Kidney capillary endothelial cell (primary cell): ENCODE data around the gene FAM120C.
A peak's percentile ranks its signal among the peaks of the same experiment; 100 is the strongest.

Experiments used
- DNase-seq: peaks from one replicate; pipeline ENCODE4 v3.0.0-alpha.2; 2018; ENCODE audit warnings: low spot score

Gene FAM120C

GRCh38 chrX:54182864-54183613, at the start of gene FAM120C:
FAM120C (minus strand) TSS chrX:54183254; CDS start chrX:54183198, 56 bp downstream.
- peak; percentile 38 for DNase-seq

GRCh38 chrX:54230435-54231148, 47.5 kb upstream of the FAM120C start:
- no peak for DNase-seq

- DNase-seq: no peak
Measured at GRCh38 chrX:54223581-54223980, 40.5 kb upstream of the FAM120C start.

GRCh38 chrX:54213603-54214002, 30.5 kb upstream of the FAM120C start:
- no peak for DNase-seq

- no peak for DNase-seq
Measured at GRCh38 chrX:54208531-54208930, 25.5 kb upstream of the FAM120C start.

GRCh38 chrX:54198262-54198661, 15.2 kb upstream of the FAM120C start:
- no peak for DNase-seq

- DNase-seq: no peak
Measured at GRCh38 chrX:54194982-54195588, 12.0 kb upstream of the FAM120C start.

GRCh38 chrX:54193085-54193821, 10.2 kb upstream of the FAM120C start:
- no peak for DNase-seq

GRCh38 chrX:54184474-54184873, 1.4 kb upstream of the FAM120C start:
- DNase-seq: no peak

- no peak for DNase-seq
Measured at GRCh38 chrX:54182194-54182863, 725 bp downstream of the FAM120C start.

GRCh38 chrX:54181202-54181953, 1.7 kb downstream of the FAM120C start:
- no peak for DNase-seq

GRCh38 chrX:54180403-54180802, 2.7 kb downstream of the FAM120C start:
- no peak for DNase-seq

- peak; percentile 48 for DNase-seq
Measured at GRCh38 chrX:54178100-54178940, 4.7 kb downstream of the FAM120C start.

GRCh38 chrX:54177306-54177705, 5.7 kb downstream of the FAM120C start:
- DNase-seq: no peak

GRCh38 chrX:54173791-54174190, 9.3 kb downstream of the FAM120C start:
- no peak for DNase-seq

- DNase-seq: no peak
Measured at GRCh38 chrX:54172455-54172854, 10.6 kb downstream of the FAM120C start.

- DNase-seq: no peak
Measured at GRCh38 chrX:54171527-54172250, 11.4 kb downstream of the FAM120C start.

GRCh38 chrX:54171091-54171490, 12.0 kb downstream of the FAM120C start:
- DNase-seq: no peak

GRCh38 chrX:54166915-54167314, 16.1 kb downstream of the FAM120C start:
- no peak for DNase-seq
